GM12878 (cell line): ENCODE results near the gene ADNP2. TPM values are rescaled to one million over a fixed set of nuclear protein-coding genes. Genes with fewer than 3 reads are reported as not detected.

ENCODE experiments used
- ATAC-seq: fragments of 200-7000 bp; cut with Tn5 transposase; 3 replicates; pipeline ENCODE4 v1.9.1; 2020; ENCODE audit warnings: mild to moderate bottlenecking, moderate library complexity
- BruUV-seq: library from RNA; stranded (reverse); fragments of 400-500 nt; replicated peaks from 2 replicates; lab custom pipeline; 2021; lab: Mats Ljungman, UMichigan
- CTCF ChIA-PET: fragments of 300-600 bp; sonication (Branson Sonifier 250); formaldehyde crosslinking; extraction: SDS; loops from one replicate; lab custom pipeline; 2021; ENCODE audit warnings: inconsistent platforms; lab: Yijun Ruan, JAX
- POLR2A ChIA-PET: fragments of 350-600 bp; formaldehyde crosslinking; extraction: SDS; loops from one replicate; lab custom pipeline; 2021; ENCODE audit warnings: inconsistent platforms; lab: Charles Lee
- RAD21 ChIA-PET: fragments of 300-600 bp; sonication (Branson Sonifier 250); formaldehyde crosslinking; loops from one replicate; lab custom pipeline; 2023; ENCODE audit warnings: antibody characterized with exemption; ENCODE audit not compliant: unreplicated experiment; lab: Charles Lee
- SMC1A ChIA-PET: fragments of 300-600 bp; sonication (Branson Sonifier 250); formaldehyde crosslinking; loops from one replicate; lab custom pipeline; 2023; ENCODE audit not compliant: unreplicated experiment, uncharacterized antibody; lab: Charles Lee
- DNase-seq: peaks from one replicate; pipeline ENCODE4 v3.0.0-alpha.2; 2011; ENCODE audit warnings: low read depth, low spot score
- FAIRE-seq: peaks from 3 replicates; lab custom pipeline; 2011; peaks lifted over from hg19 to GRCh38; lab: Jason Lieb, UNC
- H2AFZ ChIP-seq: 2 replicates; pipeline ENCODE4 v1.6.0; 2011; ENCODE audit warnings: low read depth, low read length, control low read depth; ENCODE audit not compliant: control insufficient read depth
- H3K27ac ChIP-seq: 2 replicates; pipeline ENCODE4 v1.5.1; 2011; ENCODE audit warnings: control low read depth; ENCODE audit not compliant: control insufficient read depth, insufficient read depth
- H3K27me3 ChIP-seq, 2 experiments: replicated peaks in 1 of 2; 2 replicates each; pipeline versions ENCODE4 v1.6.0 to v1.6.1; 2011; ENCODE audit warnings: low read length in 1 of 2; ENCODE audit not compliant: control insufficient read depth in 2 of 2, insufficient read depth in 2 of 2
- H3K36me3 ChIP-seq, 2 experiments: 2 replicates each; pipeline ENCODE4 v1.5.1; 2011; ENCODE audit warnings: low read length in 1 of 2; ENCODE audit not compliant: control insufficient read depth in 2 of 2, insufficient read depth in 2 of 2
- H3K4me1 ChIP-seq: 2 replicates; pipeline ENCODE4 v1.6.1; 2011; ENCODE audit warnings: mild to moderate bottlenecking, low read length, moderate library complexity, mixed read lengths; ENCODE audit not compliant: control insufficient read depth, insufficient read depth
- H3K4me2 ChIP-seq: 2 replicates; pipeline ENCODE4 v1.6.0; 2011; ENCODE audit warnings: control low read depth; ENCODE audit not compliant: control insufficient read depth, insufficient read depth
- H3K4me3 ChIP-seq: fragments of 200-600 bp; sonication (generic); 2 replicates; pipeline ENCODE4 v1.5.1; 2016
- H3K79me2 ChIP-seq: 2 replicates; pipeline ENCODE4 v1.6.0; 2011; ENCODE audit warnings: low read length; ENCODE audit not compliant: control insufficient read depth, insufficient read depth
- H3K9ac ChIP-seq: 2 replicates; pipeline ENCODE4 v1.8.0; 2011; ENCODE audit warnings: low read length, control low read depth, mixed read lengths; ENCODE audit not compliant: control insufficient read depth, insufficient read depth
- H3K9me3 ChIP-seq: replicated peaks from 3 replicates; pipeline ENCODE4 v1.5.1; 2011; ENCODE audit warnings: mild to moderate bottlenecking, low read length; ENCODE audit not compliant: control insufficient read depth, insufficient read depth
- H4K20me1 ChIP-seq: 2 replicates; pipeline ENCODE4 v1.6.0; 2011; ENCODE audit not compliant: control insufficient read depth, insufficient read depth
- CREM ChIP-seq: IDR thresholded peaks from 2 replicates; pipeline ENCODE4 v1.6.1; 2014; ENCODE audit warnings: antibody characterized with exemption, low read depth
- CTCF ChIP-seq, 3 experiments: IDR thresholded peaks in 2 of 3; conservative IDR thresholded peaks in 1 of 3; 2 replicates each; pipeline ENCODE4 v1.5.1; 2011; ENCODE audit warnings: low read depth in 3 of 3, low read length in 3 of 3, mild to moderate bottlenecking in 3 of 3, control low read depth in 2 of 3, moderate library complexity in 2 of 3, inconsistent platforms in 1 of 3, mixed read lengths in 1 of 3; ENCODE audit not compliant: control insufficient read depth in 2 of 3, insufficient read depth in 1 of 3; ENCODE audit errors: extremely low read depth in 1 of 3
- RAD21 ChIP-seq: IDR thresholded peaks from 2 replicates; pipeline ENCODE4 v1.6.1; 2011; ENCODE audit warnings: mild to moderate bottlenecking, low read depth, low read length, moderate library complexity; ENCODE audit not compliant: insufficient read depth
- SIN3A ChIP-seq: IDR thresholded peaks from 2 replicates; pipeline ENCODE4 v1.6.1; 2012; ENCODE audit warnings: low read depth, low read length, improper control_type of control experiment
- SMC3 ChIP-seq: IDR thresholded peaks from 2 replicates; pipeline ENCODE4 v1.6.1; 2011; ENCODE audit warnings: low read length, improper control_type of control experiment, borderline replicate concordance
- YY1 ChIP-seq: IDR thresholded peaks from 2 replicates; pipeline ENCODE4 v1.6.1; 2011; ENCODE audit warnings: low read depth, mild to moderate bottlenecking, low read length
- WGBS: methylation state at CpG from one replicate; pipeline ENCODE4 v1.1.6; 2016; ENCODE audit warnings: low lambda C conversion rate; ENCODE audit not compliant: insufficient replicate concordance, insufficient coverage; ENCODE audit errors: missing lambda C conversion rate; 5-methylcytosine and 5-hydroxymethylcytosine counted together
- in situ Hi-C: fragments of 300-500 bp; cut with MboI; formaldehyde crosslinking; loops from 9 replicates; pipeline ENCODE4 v1.14.3; 2018; ENCODE audit warnings: mixed read lengths
- intact Hi-C: fragments of 100-400 bp; cut with micrococcal nuclease; formaldehyde crosslinking; loops from one replicate; pipeline ENCODE4 v1.14.2; 2022; ENCODE audit not compliant: unreplicated experiment
- polyA plus RNA-seq, 11 experiments: library from polyadenylated mRNA; depleted of rRNA in 4 of 11; unstranded in 6 of 11; stranded (reverse) in 5 of 11; fragments of >200 nt; fragmentation: Nextera tagmentation in 4 of 11; fragmentation: Illumina TruSeq in 1 of 11; extraction: Ambion mirVana in 4 of 11; extraction: Trizol in 1 of 11; gene quantifications; 1 replicate in 1 of 11; 2 replicates in 10 of 11; pipeline versions ENCODE4 v1.2.1 to v1.2.3, GENCODE V29; 2011 to 2016; ENCODE audit warnings: inconsistent platforms in 2 of 11, missing spikeins in 2 of 11, low read depth in 1 of 11
- total RNA-seq, 4 experiments: library from RNA; depleted of rRNA in 3 of 4; stranded (reverse); fragments of >200 nt in 3 of 4; fragmentation: Illumina TruSeq in 1 of 4; extraction: Trizol in 1 of 4; gene quantifications; 2 replicates each; pipeline versions ENCODE4 v1.2.1 to v1.2.3, GENCODE V29; 2013 to 2021

The ADNP2 gene
- total and polyA plus RNA-seq, 10 of the 15 experiments (the other 5 are each of a cell fraction or from before 2014, with no cell fraction given), result 3.7 to 25.1 (median 13.0) TPM

- Histone ChIP-seq H3K27ac (no peak overlapping the region), H4K20me1 (no peaks in the 10 kb centered on the region), H3K9me3 (no peaks in the 10 kb centered on the region; the same call in 2 of the 3 replicates), H2AFZ (no peak overlapping the region), H3K79me2 (no peaks in the 10 kb centered on the region), H3K4me1 (no peaks in the 10 kb centered on the region), H3K9ac (no peak overlapping the region), H3K36me3 (no peaks in the 10 kb centered on the region), H3K4me3 (no peak overlapping the region), H3K27me3 (no peaks in the 10 kb centered on the region), H3K4me2 (no peak overlapping the region)
- intact Hi-C loops, result loop anchor here (5.0 kb wide), 1 partner anchor 781 kb away; no protein-coding TSS in a partner anchor
- in situ Hi-C loops, result no loop called here
- ChIA-PET RAD21 (interaction anchor here (0.8 to 2.9 kb wide), 6 partner anchors 13 to 102 kb away, joined by 3 to 19 read pairs (median 5); no protein-coding TSS in a partner anchor), SMC1A (interaction anchor here (0.8 to 2.6 kb wide), 9 partner anchors 11 to 778 kb away, joined by 3 to 19 read pairs (median 4); partner anchors contain the start of genes ADNP2 and PARD6G), CTCF (interaction anchor here (0.7 to 5.8 kb wide), 25 partner anchors 8 to 779 kb away, joined by 3 to 75 read pairs (median 5); no protein-coding TSS in a partner anchor), POLR2A (interaction anchor here (0.6 kb wide), 1 partner anchor 172 kb away, joined by 4 read pairs; no protein-coding TSS in a partner anchor)
- peak; percentile 27 for DNase-seq
- TF ChIP-seq CTCF (IDR thresholded peaks at IDR 0.05 in 2 of 3, conservative IDR thresholded peaks at IDR 0.05 in 1 of 3; ENCODE audit: control insufficient read depth in 2 of 3, extremely low read depth in 1 of 3, insufficient read depth in 1 of 3, low read depth in 3 of 3, low read length in 3 of 3) (peak; percentile 85 to 96 (median 86)), RAD21 (peak; percentile 87), CREM (no peak), YY1 (0 out of 2 replicates have a peak, but pooled peaks have one; percentile 34), SIN3A (no peak), SMC3 (peak; percentile 77)
- peak; percentile 97 for FAIRE-seq
- peak; percentile 63 for ATAC-seq
- no TSS peak for BruUV-seq
- WGBS, result 12% methylated on average over 8 of the region's 8 CpGs
Measured at GRCh38 chr18:80157708-80158343, 48.8 kb downstream of the ADNP2 start.
